Stimulated activated CD8-positive, alpha-beta memory T cell treated with anti-CD3 and anti-CD28 coated beads, Interleukin-15, amount 100 ng/mL, for 24 hours (primary cell): ENCODE results near the gene DNM3.

ENCODE experiments used
- DNase-seq: peaks from one replicate; pipeline ENCODE4 v3.0.0-alpha.2; 2020; ENCODE audit warnings: low read depth

DNM3 gene

GRCh38 chr1:171817511-171818265 lies 23.6 kb upstream of the DNM3 start:
- no peak for DNase-seq

- DNase-seq = no peak
Measured at GRCh38 chr1:171819946-171820345, 21.4 kb upstream of the DNM3 start.

- no peak for DNase-seq
Measured at GRCh38 chr1:171826973-171827372, 14.3 kb upstream of the DNM3 start.

- DNase-seq = no peak
Measured at GRCh38 chr1:171828794-171829193, 12.5 kb upstream of the DNM3 start.

- DNase-seq = no peak
Measured at GRCh38 chr1:171833091-171833825, 8.0 kb upstream of the DNM3 start.

- DNase-seq = no peak
Measured at GRCh38 chr1:171834821-171835220, 6.5 kb upstream of the DNM3 start.

- DNase-seq = no peak
Measured at GRCh38 chr1:171835891-171836290, 5.4 kb upstream of the DNM3 start.

- DNase-seq = no peak
Measured at GRCh38 chr1:171841931-171842761, 848 bp downstream of the DNM3 start.

- no peak for DNase-seq
Measured at GRCh38 chr1:171844381-171844780, 3.1 kb downstream of the DNM3 start.

- DNase-seq = no peak
Measured at GRCh38 chr1:171845998-171846397, 4.7 kb downstream of the DNM3 start.

- no peak for DNase-seq
Measured at GRCh38 chr1:171849245-171849898, 8.1 kb downstream of the DNM3 start.

GRCh38 chr1:171850651-171851350 lies 9.5 kb downstream of the DNM3 start:
- DNase-seq = no peak

GRCh38 chr1:171852272-171852671 lies 11.0 kb downstream of the DNM3 start:
- no peak for DNase-seq

- DNase-seq = no peak
Measured at GRCh38 chr1:171855381-171855780, 14.1 kb downstream of the DNM3 start.

GRCh38 chr1:171858696-171859095 lies 17.4 kb downstream of the DNM3 start:
- no peak for DNase-seq

GRCh38 chr1:171860696-171861095 lies 19.4 kb downstream of the DNM3 start:
- DNase-seq = no peak

- no peak for DNase-seq
Measured at GRCh38 chr1:171863531-171863930, 22.2 kb downstream of the DNM3 start.

GRCh38 chr1:171864308-171864707 lies 23.0 kb downstream of the DNM3 start:
- DNase-seq = no peak

- no peak for DNase-seq
Measured at GRCh38 chr1:171865106-171865505, 23.8 kb downstream of the DNM3 start.

- DNase-seq = no peak
Measured at GRCh38 chr1:171867236-171867635, 25.9 kb downstream of the DNM3 start.

- DNase-seq = no peak
Measured at GRCh38 chr1:171868217-171868803, 27.0 kb downstream of the DNM3 start.
